Spleen (tissue), 7 donors: ENCODE data around the gene TENM4.

Source experiments
- POLR2A ChIP-seq, 3 donors: fragments of 450-650 bp; IDR thresholded peaks; one replicate each; pipeline ENCODE4 v1.5.1; 2017; ENCODE audit warnings: antibody characterized with exemption in 3 of 3, mild to moderate bottlenecking in 1 of 3
- TF ChIP-seq, protein P1 (sequence below), 11 experiments: fragments of 200-600 bp in 7 of 11; fragments of 450-650 bp in 4 of 11; sonication (generic) in 4 of 11; IDR thresholded peaks in 8 of 11; conservative IDR thresholded peaks in 3 of 11; 1 replicate in 7 of 11; 2 replicates in 4 of 11; pipeline versions ENCODE4 v1.4.0 to v1.8.0; 2016 to 2021; ENCODE audit warnings: antibody characterized with exemption in 11 of 11, inconsistent platforms in 4 of 11, mild to moderate bottlenecking in 1 of 11
- donor health status: DM: no; HTN: no; CAD: no; lungs with moderate emphysema.
- donor health status: DM: no; HTN: no; CAD: no.
- donor health status: DM: no; HTN: no; CAD: no.

DNA sequence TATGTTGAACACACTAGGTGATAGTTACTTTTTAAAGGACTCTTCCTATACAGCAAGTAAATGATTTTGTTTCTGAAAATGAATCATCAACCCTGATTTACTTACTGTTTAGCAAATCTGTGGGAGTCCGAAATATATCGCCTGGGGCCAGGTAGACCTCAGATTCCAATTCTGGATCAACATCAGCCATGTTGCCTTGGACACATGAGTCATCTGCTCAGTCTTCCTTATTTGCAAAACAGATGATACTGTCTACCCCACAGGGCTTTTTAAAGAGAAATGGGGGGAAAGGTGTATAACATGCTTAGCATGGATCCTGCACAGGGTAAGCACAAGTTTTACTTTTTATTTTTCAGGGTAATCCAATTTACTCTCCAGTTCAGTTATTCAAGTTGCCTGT is 324.2 kb downstream of the TENM4 start:
- TF ChIP-seq, protein P1, sequence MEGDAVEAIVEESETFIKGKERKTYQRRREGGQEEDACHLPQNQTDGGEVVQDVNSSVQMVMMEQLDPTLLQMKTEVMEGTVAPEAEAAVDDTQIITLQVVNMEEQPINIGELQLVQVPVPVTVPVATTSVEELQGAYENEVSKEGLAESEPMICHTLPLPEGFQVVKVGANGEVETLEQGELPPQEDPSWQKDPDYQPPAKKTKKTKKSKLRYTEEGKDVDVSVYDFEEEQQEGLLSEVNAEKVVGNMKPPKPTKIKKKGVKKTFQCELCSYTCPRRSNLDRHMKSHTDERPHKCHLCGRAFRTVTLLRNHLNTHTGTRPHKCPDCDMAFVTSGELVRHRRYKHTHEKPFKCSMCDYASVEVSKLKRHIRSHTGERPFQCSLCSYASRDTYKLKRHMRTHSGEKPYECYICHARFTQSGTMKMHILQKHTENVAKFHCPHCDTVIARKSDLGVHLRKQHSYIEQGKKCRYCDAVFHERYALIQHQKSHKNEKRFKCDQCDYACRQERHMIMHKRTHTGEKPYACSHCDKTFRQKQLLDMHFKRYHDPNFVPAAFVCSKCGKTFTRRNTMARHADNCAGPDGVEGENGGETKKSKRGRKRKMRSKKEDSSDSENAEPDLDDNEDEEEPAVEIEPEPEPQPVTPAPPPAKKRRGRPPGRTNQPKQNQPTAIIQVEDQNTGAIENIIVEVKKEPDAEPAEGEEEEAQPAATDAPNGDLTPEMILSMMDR (IDR thresholded peaks at IDR 0.05 in 8 of 11, conservative IDR thresholded peaks at IDR 0.05 in 3 of 11): no peak
- TF ChIP-seq POLR2A (IDR thresholded peaks at IDR 0.05): no peak
